RKO (cell line): ENCODE data around the gene ZNF337.
A peak's percentile ranks its signal among the peaks of the same experiment; 100 is the strongest.
"Not testable (repeated sequence)": the region's sequence is repeated elsewhere in the genome, so short reads cannot be mapped to it uniquely, and the experiment has no call there.

Experiments used
- DNase-seq: peaks from one replicate; pipeline ENCODE4 v3.0.0-alpha.2; 2016; ENCODE audit warnings: low spot score

Gene ZNF337

GRCh38 chr20:25695532-25696370, 902 bp downstream of the ZNF337 start:
- DNase-seq, result peak; percentile 23

- DNase-seq, result no peak
Observed at GRCh38 chr20:25692499-25692898, 4.2 kb downstream of the ZNF337 start.

- no peak for DNase-seq
Observed at GRCh38 chr20:25690427-25690826, 6.2 kb downstream of the ZNF337 start.

GRCh38 chr20:25686081-25687067, 10.3 kb downstream of the ZNF337 start:
- no peak for DNase-seq

- no peak for DNase-seq
Observed at GRCh38 chr20:25685276-25686080, 11.2 kb downstream of the ZNF337 start.

GRCh38 chr20:25683826-25684225, 12.8 kb downstream of the ZNF337 start:
- not testable (repeated sequence) for DNase-seq

- no peak for DNase-seq
Observed at GRCh38 chr20:25683050-25683449, 13.6 kb downstream of the ZNF337 start.

- peak; percentile 39 for DNase-seq
Observed at GRCh38 chr20:25676164-25676809, 20.4 kb downstream of the ZNF337 start.

- no peak for DNase-seq
Observed at GRCh38 chr20:25675161-25675560, 21.5 kb downstream of the ZNF337 start.

- no peak for DNase-seq
Observed at GRCh38 chr20:25672659-25673235, 23.9 kb downstream of the ZNF337 start.

GRCh38 chr20:25669826-25670422, 26.7 kb downstream of the ZNF337 start:
- peak; percentile 33 for DNase-seq

GRCh38 chr20:25668446-25668845, 28.2 kb downstream of the ZNF337 start:
- no peak for DNase-seq

- no peak for DNase-seq
Observed at GRCh38 chr20:25659999-25660398, 36.7 kb downstream of the ZNF337 start.

GRCh38 chr20:25654487-25654886, 42.2 kb downstream of the ZNF337 start:
- no peak for DNase-seq

GRCh38 chr20:25652866-25653265, 43.8 kb downstream of the ZNF337 start:
- DNase-seq, result not testable (repeated sequence)

- DNase-seq, result no peak
Observed at GRCh38 chr20:25644814-25645213, 51.8 kb downstream of the ZNF337 start.

- DNase-seq, result no peak
Observed at GRCh38 chr20:25643716-25644115, 52.9 kb downstream of the ZNF337 start.

GRCh38 chr20:25637247-25637646, 59.4 kb downstream of the ZNF337 start:
- DNase-seq, result no peak

- peak; percentile 81 for DNase-seq
Observed at GRCh38 chr20:25632940-25633790, 63.5 kb downstream of the ZNF337 start.

GRCh38 chr20:25630615-25631014, 66.0 kb downstream of the ZNF337 start:
- DNase-seq, result not testable (repeated sequence)
